K562 (cell line): ENCODE results near the gene B3GALT6. TPM values are rescaled to one million over a fixed set of nuclear protein-coding genes. Genes with fewer than 3 reads are reported as not detected.

Source experiments
- ATAC-seq: fragments of 200-7000 bp; cut with Tn5 transposase; 3 replicates; pipeline ENCODE4 v1.9.1; 2020; ENCODE audit warnings: moderate library complexity
- BruUV-seq: library from RNA; stranded (reverse); fragments of 400-500 nt; replicated peaks from 2 replicates; lab custom pipeline; 2021; lab: Mats Ljungman, UMichigan
- CTCF ChIA-PET: fragments of 300-600 bp; formaldehyde crosslinking; extraction: SDS; loops from one replicate; lab custom pipeline; 2021; ENCODE audit warnings: low intra/inter-chr PET ratio; lab: Yijun Ruan, JAX
- POLR2A ChIA-PET: fragments of 300-600, 350-650 bp; sonication (Branson Sonifier 250); formaldehyde crosslinking; extraction: SDS; loops from one replicate; lab custom pipeline; 2021; ENCODE audit warnings: antibody characterized with exemption, inconsistent platforms; lab: Yijun Ruan, JAX
- DNase-seq, 4 experiments: peaks; one replicate each; pipeline versions ENCODE4 v3.0.0 to v3.0.0-alpha.2; 2011 to 2018; ENCODE audit warnings: low spot score in 3 of 4, mixed read lengths in 3 of 4; ENCODE audit errors: extremely low read depth in 1 of 4
- FAIRE-seq: peaks from 2 replicates; lab custom pipeline; 2011; peaks lifted over from hg19 to GRCh38; lab: Jason Lieb, UNC
- H2AFZ ChIP-seq: 2 replicates; pipeline ENCODE4 v1.6.0; 2011; ENCODE audit warnings: low read depth, low read length, control low read depth, inconsistent platforms
- H3K27ac ChIP-seq: fragments of 200-600 bp; 3 replicates; pipeline ENCODE4 v1.8.0; 2011; ENCODE audit warnings: low read depth, mild to moderate bottlenecking, control low read depth, inconsistent platforms, low read length, moderate library complexity, mixed read lengths; ENCODE audit errors: extremely low read depth
- H3K27me3 ChIP-seq, 2 experiments: fragments of 300-600 bp in 1 of 2; 2 replicates in 1 of 2; 3 replicates in 1 of 2; pipeline versions ENCODE4 v1.6.0 to v1.8.0; 2011; ENCODE audit warnings: inconsistent platforms in 2 of 2, low read length in 2 of 2, mild to moderate bottlenecking in 1 of 2, mixed read lengths in 1 of 2, moderate library complexity in 1 of 2; ENCODE audit not compliant: control insufficient read depth in 2 of 2, insufficient read depth in 2 of 2
- H3K36me3 ChIP-seq: fragments of 300-600 bp; 3 replicates; pipeline ENCODE4 v1.8.0; 2011; ENCODE audit warnings: mild to moderate bottlenecking, low read length, inconsistent platforms; ENCODE audit not compliant: control insufficient read depth, insufficient read depth
- H3K4me1 ChIP-seq, 2 experiments: fragments of 200-600 bp in 1 of 2; replicated peaks in 1 of 2; 2 replicates in 1 of 2; 3 replicates in 1 of 2; pipeline versions ENCODE4 v1.5.1 to v1.8.0; 2011; ENCODE audit warnings: inconsistent platforms in 2 of 2, low read length in 2 of 2, mild to moderate bottlenecking in 1 of 2, mixed read lengths in 1 of 2, moderate library complexity in 1 of 2; ENCODE audit not compliant: control insufficient read depth in 2 of 2, insufficient read depth in 2 of 2
- H3K4me2 ChIP-seq: 2 replicates; pipeline ENCODE4 v1.6.1; 2011; ENCODE audit warnings: low read length, control low read depth, inconsistent platforms, mixed read lengths; ENCODE audit not compliant: insufficient read depth
- H3K4me3 ChIP-seq: fragments of 200-600 bp; sonication (generic), shearing (Covaris generic); 2 replicates; pipeline ENCODE4 v1.5.1; 2016; ENCODE audit warnings: control low read depth, inconsistent platforms
- H3K79me2 ChIP-seq: fragments of 200-600 bp; 3 replicates; pipeline ENCODE4 v1.8.0; 2011; ENCODE audit warnings: low read length, inconsistent platforms; ENCODE audit not compliant: control insufficient read depth, insufficient read depth
- H3K9ac ChIP-seq, 2 experiments: 2 replicates each; pipeline versions ENCODE4 v1.6.0 to v1.6.1; 2011; ENCODE audit warnings: low read depth in 2 of 2, low read length in 2 of 2, control low read depth in 1 of 2, inconsistent platforms in 1 of 2, mild to moderate bottlenecking in 1 of 2, mixed read lengths in 1 of 2; ENCODE audit not compliant: insufficient read depth in 1 of 2
- H3K9me1 ChIP-seq: one replicate; pipeline ENCODE4 v1.6.0; 2011; ENCODE audit warnings: inconsistent platforms, mild to moderate bottlenecking, low read length, moderate library complexity; ENCODE audit not compliant: control insufficient read depth, insufficient read depth
- H3K9me3 ChIP-seq: replicated peaks from 2 replicates; pipeline ENCODE4 v1.5.1; 2011; ENCODE audit warnings: low read depth, low read length, inconsistent platforms; ENCODE audit not compliant: control insufficient read depth, insufficient read depth
- H4K20me1 ChIP-seq: replicated peaks from 2 replicates; pipeline ENCODE4 v1.6.1; 2011; ENCODE audit warnings: low read length, inconsistent platforms, mixed read lengths; ENCODE audit not compliant: control insufficient read depth, insufficient read depth
- ASH1L ChIP-seq: fragments of 450-650 bp; IDR thresholded peaks from 2 replicates; pipeline ENCODE4 v1.6.1; 2018; ENCODE audit warnings: borderline replicate concordance, mild to moderate bottlenecking, low read depth; ENCODE audit not compliant: partially characterized antibody
- RNF2 ChIP-seq: sonication (generic); IDR thresholded peaks from 2 replicates; pipeline ENCODE4 v1.6.1; 2016
- TEAD2 ChIP-seq: fragments of 450-650 bp; IDR thresholded peaks from 2 replicates; pipeline ENCODE4 v1.6.1; 2016; ENCODE audit warnings: missing genetic modification characterization, control low read depth, missing compliant biosample characterization
- YY1 ChIP-seq, 3 experiments: IDR thresholded peaks; 2 replicates each; pipeline ENCODE4 v1.6.1; 2011; ENCODE audit warnings: low read length in 2 of 3, mild to moderate bottlenecking in 2 of 3, moderate library complexity in 2 of 3, borderline replicate concordance in 1 of 3, control low read depth in 1 of 3, low read depth in 1 of 3; ENCODE audit not compliant: insufficient read depth in 3 of 3, insufficient replicate concordance in 2 of 3, control insufficient read depth in 1 of 3, insufficient read length in 1 of 3; ENCODE audit errors: extremely low read depth in 1 of 3
- ZNF830 ChIP-seq: fragments of 250-450 bp; sonication (Bioruptor Pico); IDR thresholded peaks from 2 replicates; pipeline ENCODE4 v1.5.0; 2021; ENCODE audit warnings: mild to moderate bottlenecking
- WGBS: fragments of 100-300 bp; shearing (Covaris generic); methylation state at CpG from one replicate; pipeline ENCODE4 v1.1.6; 2016; ENCODE audit warnings: low coverage, mixed read lengths; ENCODE audit not compliant: insufficient coverage; ENCODE audit errors: missing lambda C conversion rate; 5-methylcytosine and 5-hydroxymethylcytosine counted together
- in situ Hi-C: fragments of 300-500 bp; cut with MboI; formaldehyde crosslinking; loops from 4 replicates; pipeline ENCODE4 v1.15.0; 2018; ENCODE audit warnings: inconsistent platforms, mixed read lengths
- intact Hi-C: fragments of 100-400 bp; cut with micrococcal nuclease; formaldehyde crosslinking; loops from 2 replicates; pipeline ENCODE4 v1.14.2; 2022
- polyA plus RNA-seq, 8 experiments: library from polyadenylated mRNA; depleted of rRNA in 4 of 8; stranded (reverse) in 5 of 8; unstranded in 3 of 8; fragments of >200 nt; fragmentation: Nextera tagmentation in 2 of 8; fragmentation: Illumina TruSeq in 1 of 8; extraction: Ambion mirVana in 2 of 8; extraction: Trizol in 1 of 8; gene quantifications; 2 replicates each; pipeline versions ENCODE4 v1.2.1 to v1.2.3, GENCODE V29; 2011 to 2014; ENCODE audit warnings: inconsistent platforms in 1 of 8, missing spikeins in 1 of 8
- total RNA-seq, 7 experiments: library from RNA; depleted of rRNA in 6 of 7; stranded (reverse); fragments of >200 nt in 6 of 7; fragmentation: Illumina TruSeq in 2 of 7; extraction: Trizol in 2 of 7; gene quantifications; 2 replicates each; pipeline versions ENCODE4 v1.2.1 to v1.2.3, GENCODE V29; 2011 to 2021; ENCODE audit warnings: low replicate concordance in 1 of 7
- TF ChIP-seq, protein P1 (sequence below): fragments of 450-650 bp; IDR thresholded peaks from 2 replicates; pipeline ENCODE4 v1.6.1; 2016; ENCODE audit warnings: low read depth
- TF ChIP-seq, protein P2 (sequence below): sonication (generic); formaldehyde crosslinking; IDR thresholded peaks from 2 replicates; pipeline ENCODE4 v1.8.1; 2023; ENCODE audit warnings: mild to moderate bottlenecking, missing genetic modification reagents
- TF ChIP-seq, protein P3 (sequence below): sonication (generic); formaldehyde crosslinking; IDR thresholded peaks from 2 replicates; pipeline ENCODE4 v1.8.1; 2022; ENCODE audit warnings: missing genetic modification reagents

B3GALT6 gene
- total and polyA plus RNA-seq, 9 of the 15 experiments (the other 6 are each of a cell fraction or from before 2014, with no cell fraction given), result 0.68 to 29.8 (median 9.9) TPM

GRCh38 chr1:1283821-1284220 is 51.8 kb downstream of the B3GALT6 start:
- in situ Hi-C loops, result no loop called here
- WGBS, result 0% methylated on average over 7 of the region's 9 CpGs
- H3K27ac ChIP-seq, result no peak overlapping the region
- H3K4me2 ChIP-seq, result no peak overlapping the region
- peaks cover 3% of the 10 kb centered on the region for H3K9me1 ChIP-seq
- H3K9me3 ChIP-seq, result no peaks in the 10 kb centered on the region
- H3K27me3 ChIP-seq, result peaks cover 2 to 29% of the 10 kb centered on the region in 2 experiments; a peak in 3 of 5 replicates
- H3K4me3 ChIP-seq, result no peak overlapping the region
- DNase-seq (peak; percentile 56 to 82 (median 66)), ATAC-seq (peak; percentile 57), FAIRE-seq (no peak)
- no peaks in the 10 kb centered on the region for H3K36me3 ChIP-seq
- H3K9ac ChIP-seq, result no peak overlapping the region
- no peak overlapping the region for H2AFZ ChIP-seq
- CTCF ChIA-PET, result no interaction called here
- intact Hi-C loops, result no loop called here
- BruUV-seq, result no TSS peak
- POLR2A ChIA-PET, result no interaction called here
- H3K79me2 ChIP-seq, result no peaks in the 10 kb centered on the region
- H3K4me1 ChIP-seq, result peaks cover 0 to 69% of the 10 kb centered on the region in 2 experiments; a peak in 3 of 5 replicates
- H4K20me1 ChIP-seq, result peaks cover 3% of the 10 kb centered on the region; the same call in 1 of the 2 replicates
- TF ChIP-seq ZNF830, result no peak
- no peak for TF ChIP-seq ASH1L
- TF ChIP-seq, protein P1, sequence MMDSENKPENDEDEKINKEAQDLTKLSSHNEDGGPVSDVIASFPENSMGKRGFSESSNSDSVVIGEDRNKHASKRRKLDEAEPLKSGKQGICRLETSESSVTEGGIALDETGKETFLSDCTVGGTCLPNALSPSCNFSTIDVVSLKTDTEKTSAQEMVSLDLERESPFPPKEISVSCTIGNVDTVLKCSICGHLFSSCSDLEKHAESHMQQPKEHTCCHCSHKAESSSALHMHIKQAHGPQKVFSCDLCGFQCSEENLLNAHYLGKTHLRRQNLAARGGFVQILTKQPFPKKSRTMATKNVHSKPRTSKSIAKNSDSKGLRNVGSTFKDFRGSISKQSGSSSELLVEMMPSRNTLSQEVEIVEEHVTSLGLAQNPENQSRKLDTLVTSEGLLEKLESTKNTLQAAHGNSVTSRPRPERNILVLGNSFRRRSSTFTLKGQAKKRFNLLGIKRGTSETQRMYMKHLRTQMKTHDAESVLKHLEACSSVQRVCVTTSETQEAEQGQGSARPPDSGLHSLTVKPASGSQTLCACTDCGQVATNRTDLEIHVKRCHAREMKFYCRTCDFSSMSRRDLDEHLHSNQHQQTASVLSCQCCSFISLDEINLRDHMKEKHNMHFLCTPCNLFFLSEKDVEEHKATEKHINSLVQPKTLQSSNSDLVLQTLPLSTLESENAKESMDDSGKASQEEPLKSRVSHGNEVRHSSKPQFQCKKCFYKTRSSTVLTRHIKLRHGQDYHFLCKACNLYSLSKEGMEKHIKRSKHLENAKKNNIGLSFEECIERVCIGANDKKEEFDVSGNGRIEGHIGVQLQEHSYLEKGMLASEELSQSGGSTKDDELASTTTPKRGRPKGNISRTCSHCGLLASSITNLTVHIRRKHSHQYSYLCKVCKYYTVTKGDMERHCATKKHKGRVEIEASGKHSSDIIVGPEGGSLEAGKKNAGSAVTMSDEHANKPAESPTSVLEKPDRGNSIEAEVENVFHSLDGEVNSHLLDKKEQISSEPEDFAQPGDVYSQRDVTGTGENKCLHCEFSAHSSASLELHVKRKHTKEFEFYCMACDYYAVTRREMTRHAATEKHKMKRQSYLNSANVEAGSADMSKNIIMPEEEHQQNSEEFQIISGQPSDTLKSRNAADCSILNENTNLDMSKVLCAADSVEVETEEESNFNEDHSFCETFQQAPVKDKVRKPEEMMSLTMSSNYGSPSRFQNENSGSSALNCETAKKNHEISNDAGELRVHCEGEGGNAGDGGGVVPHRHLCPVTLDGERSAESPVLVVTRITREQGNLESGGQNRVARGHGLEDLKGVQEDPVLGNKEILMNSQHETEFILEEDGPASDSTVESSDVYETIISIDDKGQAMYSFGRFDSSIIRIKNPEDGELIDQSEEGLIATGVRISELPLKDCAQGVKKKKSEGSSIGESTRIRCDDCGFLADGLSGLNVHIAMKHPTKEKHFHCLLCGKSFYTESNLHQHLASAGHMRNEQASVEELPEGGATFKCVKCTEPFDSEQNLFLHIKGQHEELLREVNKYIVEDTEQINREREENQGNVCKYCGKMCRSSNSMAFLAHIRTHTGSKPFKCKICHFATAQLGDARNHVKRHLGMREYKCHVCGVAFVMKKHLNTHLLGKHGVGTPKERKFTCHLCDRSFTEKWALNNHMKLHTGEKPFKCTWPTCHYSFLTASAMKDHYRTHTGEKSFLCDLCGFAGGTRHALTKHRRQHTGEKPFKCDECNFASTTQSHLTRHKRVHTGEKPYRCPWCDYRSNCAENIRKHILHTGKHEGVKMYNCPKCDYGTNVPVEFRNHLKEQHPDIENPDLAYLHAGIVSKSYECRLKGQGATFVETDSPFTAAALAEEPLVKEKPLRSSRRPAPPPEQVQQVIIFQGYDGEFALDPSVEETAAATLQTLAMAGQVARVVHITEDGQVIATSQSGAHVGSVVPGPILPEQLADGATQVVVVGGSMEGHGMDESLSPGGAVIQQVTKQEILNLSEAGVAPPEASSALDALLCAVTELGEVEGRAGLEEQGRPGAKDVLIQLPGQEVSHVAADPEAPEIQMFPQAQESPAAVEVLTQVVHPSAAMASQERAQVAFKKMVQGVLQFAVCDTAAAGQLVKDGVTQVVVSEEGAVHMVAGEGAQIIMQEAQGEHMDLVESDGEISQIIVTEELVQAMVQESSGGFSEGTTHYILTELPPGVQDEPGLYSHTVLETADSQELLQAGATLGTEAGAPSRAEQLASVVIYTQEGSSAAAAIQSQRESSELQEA, result no peak
- TF ChIP-seq, protein P2, sequence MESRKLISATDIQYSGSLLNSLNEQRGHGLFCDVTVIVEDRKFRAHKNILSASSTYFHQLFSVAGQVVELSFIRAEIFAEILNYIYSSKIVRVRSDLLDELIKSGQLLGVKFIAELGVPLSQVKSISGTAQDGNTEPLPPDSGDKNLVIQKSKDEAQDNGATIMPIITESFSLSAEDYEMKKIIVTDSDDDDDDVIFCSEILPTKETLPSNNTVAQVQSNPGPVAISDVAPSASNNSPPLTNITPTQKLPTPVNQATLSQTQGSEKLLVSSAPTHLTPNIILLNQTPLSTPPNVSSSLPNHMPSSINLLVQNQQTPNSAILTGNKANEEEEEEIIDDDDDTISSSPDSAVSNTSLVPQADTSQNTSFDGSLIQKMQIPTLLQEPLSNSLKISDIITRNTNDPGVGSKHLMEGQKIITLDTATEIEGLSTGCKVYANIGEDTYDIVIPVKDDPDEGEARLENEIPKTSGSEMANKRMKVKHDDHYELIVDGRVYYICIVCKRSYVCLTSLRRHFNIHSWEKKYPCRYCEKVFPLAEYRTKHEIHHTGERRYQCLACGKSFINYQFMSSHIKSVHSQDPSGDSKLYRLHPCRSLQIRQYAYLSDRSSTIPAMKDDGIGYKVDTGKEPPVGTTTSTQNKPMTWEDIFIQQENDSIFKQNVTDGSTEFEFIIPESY (CRISPR knock-in tag), result no peak
- TF ChIP-seq, protein P3, sequence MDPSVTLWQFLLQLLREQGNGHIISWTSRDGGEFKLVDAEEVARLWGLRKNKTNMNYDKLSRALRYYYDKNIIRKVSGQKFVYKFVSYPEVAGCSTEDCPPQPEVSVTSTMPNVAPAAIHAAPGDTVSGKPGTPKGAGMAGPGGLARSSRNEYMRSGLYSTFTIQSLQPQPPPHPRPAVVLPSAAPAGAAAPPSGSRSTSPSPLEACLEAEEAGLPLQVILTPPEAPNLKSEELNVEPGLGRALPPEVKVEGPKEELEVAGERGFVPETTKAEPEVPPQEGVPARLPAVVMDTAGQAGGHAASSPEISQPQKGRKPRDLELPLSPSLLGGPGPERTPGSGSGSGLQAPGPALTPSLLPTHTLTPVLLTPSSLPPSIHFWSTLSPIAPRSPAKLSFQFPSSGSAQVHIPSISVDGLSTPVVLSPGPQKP (CRISPR knock-in tag), result no peak
- TF ChIP-seq RNF2, result no peak
- TF ChIP-seq YY1 (IDR thresholded peaks at IDR 0.05; ENCODE audit: borderline replicate concordance in 1 of 3, control insufficient read depth in 1 of 3, extremely low read depth in 1 of 3, insufficient read depth in 3 of 3, insufficient read length in 1 of 3, insufficient replicate concordance in 2 of 3, low read depth in 1 of 3, low read length in 2 of 3), result peak in 1 of 3 experiments; percentile 68
- no peak for TF ChIP-seq TEAD2 (tag)
